ENCODE results near the gene ANAPC4. TPM values are rescaled to one million over a fixed set of nuclear protein-coding genes. Genes with fewer than 3 reads are reported as not detected.
A peak's percentile ranks its signal among the peaks of the same experiment; 100 is the strongest.
"Not testable (repeated sequence)": the region's sequence is repeated elsewhere in the genome, so short reads cannot be mapped to it uniquely, and the experiment has no call there.

ANAPC4 gene, protein sequence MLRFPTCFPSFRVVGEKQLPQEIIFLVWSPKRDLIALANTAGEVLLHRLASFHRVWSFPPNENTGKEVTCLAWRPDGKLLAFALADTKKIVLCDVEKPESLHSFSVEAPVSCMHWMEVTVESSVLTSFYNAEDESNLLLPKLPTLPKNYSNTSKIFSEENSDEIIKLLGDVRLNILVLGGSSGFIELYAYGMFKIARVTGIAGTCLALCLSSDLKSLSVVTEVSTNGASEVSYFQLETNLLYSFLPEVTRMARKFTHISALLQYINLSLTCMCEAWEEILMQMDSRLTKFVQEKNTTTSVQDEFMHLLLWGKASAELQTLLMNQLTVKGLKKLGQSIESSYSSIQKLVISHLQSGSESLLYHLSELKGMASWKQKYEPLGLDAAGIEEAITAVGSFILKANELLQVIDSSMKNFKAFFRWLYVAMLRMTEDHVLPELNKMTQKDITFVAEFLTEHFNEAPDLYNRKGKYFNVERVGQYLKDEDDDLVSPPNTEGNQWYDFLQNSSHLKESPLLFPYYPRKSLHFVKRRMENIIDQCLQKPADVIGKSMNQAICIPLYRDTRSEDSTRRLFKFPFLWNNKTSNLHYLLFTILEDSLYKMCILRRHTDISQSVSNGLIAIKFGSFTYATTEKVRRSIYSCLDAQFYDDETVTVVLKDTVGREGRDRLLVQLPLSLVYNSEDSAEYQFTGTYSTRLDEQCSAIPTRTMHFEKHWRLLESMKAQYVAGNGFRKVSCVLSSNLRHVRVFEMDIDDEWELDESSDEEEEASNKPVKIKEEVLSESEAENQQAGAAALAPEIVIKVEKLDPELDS
- 10 to 100 TPM; 37.5 to 47.9 TPM for total RNA-seq

GRCh38 chr4:25376754-25377571 lies at the start of gene ANAPC4:
TSS of gene ANAPC4 (plus strand) at chr4:25377263. CDS start at chr4:25377428, 165 bp downstream.
- H3K27me3 Mint-ChIP-seq, result no peaks in the 10 kb centered on the region
- ChIA-PET CTCF (interaction anchor here (1.2 to 3.8 kb wide), 3 partner anchors 9 to 65 kb away, joined by 3 to 14 read pairs (median 6); partner anchors contain the start of gene ZCCHC4), POLR2A (no interaction called here)
- peaks cover 20% of the 10 kb centered on the region for H3K4me1 Mint-ChIP-seq
- peaks cover 11% of the 10 kb centered on the region for H3K36me3 Mint-ChIP-seq (ENCODE audit: low read depth)
- H3K27ac Mint-ChIP-seq, result peak within 1 kb of the TSS; percentile 84
- DNase-seq, result peak; percentile 98
- no peak within 1 kb of the TSS for H3K4me3 Mint-ChIP-seq
- H3K9me3 Mint-ChIP-seq, result no peaks in the 10 kb centered on the region

DNA sequence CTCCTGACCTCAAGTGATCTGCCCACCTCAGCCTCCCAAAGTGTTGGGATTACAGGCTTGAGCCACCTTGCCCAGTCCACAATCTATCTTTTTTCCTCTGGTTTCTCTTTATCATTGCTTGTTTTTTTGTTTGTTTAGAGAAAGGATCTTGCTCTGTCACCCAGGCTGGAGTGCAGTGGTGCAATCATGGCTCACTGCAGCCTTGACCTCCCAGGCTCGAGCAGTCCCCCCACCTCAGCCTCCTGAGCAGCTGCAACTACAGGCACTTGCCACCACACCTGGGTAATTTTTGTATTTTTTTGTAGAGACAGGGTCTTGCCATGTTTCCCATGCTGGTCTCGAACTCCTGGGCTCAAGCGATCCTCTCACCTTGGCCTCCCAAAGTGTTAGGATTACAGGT lies 48.6 kb upstream of the ANAPC4 start:
- not testable (repeated sequence) for H3K9me3 Mint-ChIP-seq, H3K27ac Mint-ChIP-seq

DNA sequence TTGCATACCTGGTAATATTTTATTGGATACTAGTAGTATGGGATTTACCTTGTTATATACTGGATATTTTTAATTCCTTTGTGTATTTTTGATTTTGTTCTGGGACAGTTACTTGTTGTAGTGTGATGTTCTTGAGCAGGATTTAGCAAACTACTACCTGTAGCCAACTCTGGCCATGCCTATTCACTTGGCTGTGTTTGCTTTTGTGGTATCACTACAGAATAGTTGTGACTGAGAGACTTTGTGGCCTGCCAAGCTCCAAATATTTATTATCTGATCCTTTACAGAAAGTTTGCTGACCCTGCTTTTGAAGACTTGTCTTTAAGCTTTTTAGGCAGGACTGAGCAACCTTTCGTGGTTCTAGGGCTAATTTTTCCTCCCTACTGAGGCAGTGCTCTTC lies 46.7 kb upstream of the ANAPC4 start:
- ChIA-PET CTCF (interaction anchor here (1.4 to 4.4 kb wide), 4 partner anchors 11 to 1000 kb away, joined by 3 to 63 read pairs (median 4); partner anchors contain the start of gene ZCCHC4), POLR2A (no interaction called here)
- Mint-ChIP-seq H3K36me3 (ENCODE audit: low read depth) (peaks cover 4% of the 10 kb centered on the region), H3K9me3 (no peaks in the 10 kb centered on the region), H3K4me1 (peaks cover 17% of the 10 kb centered on the region), H3K4me3 (no peak overlapping the region), H3K27ac (peak overlapping the region; percentile 57), H3K27me3 (no peaks in the 10 kb centered on the region)
- no peak for DNase-seq

More for the DNA sequence above, 48.6 kb upstream of the ANAPC4 start:
- CTCF ChIA-PET, result interaction anchor here (1.9 to 4.4 kb wide), 2 partner anchors 16 kb away, joined by 10 to 63 read pairs; partner anchors contain the start of gene ZCCHC4
- peaks cover 17% of the 10 kb centered on the region for H3K4me1 Mint-ChIP-seq
- H3K4me3 Mint-ChIP-seq; H3K27me3 Mint-ChIP-seq; DNase-seq; H3K36me3 Mint-ChIP-seq (ENCODE audit: low read depth); POLR2A ChIA-PET: not testable (repeated sequence)

DNA sequence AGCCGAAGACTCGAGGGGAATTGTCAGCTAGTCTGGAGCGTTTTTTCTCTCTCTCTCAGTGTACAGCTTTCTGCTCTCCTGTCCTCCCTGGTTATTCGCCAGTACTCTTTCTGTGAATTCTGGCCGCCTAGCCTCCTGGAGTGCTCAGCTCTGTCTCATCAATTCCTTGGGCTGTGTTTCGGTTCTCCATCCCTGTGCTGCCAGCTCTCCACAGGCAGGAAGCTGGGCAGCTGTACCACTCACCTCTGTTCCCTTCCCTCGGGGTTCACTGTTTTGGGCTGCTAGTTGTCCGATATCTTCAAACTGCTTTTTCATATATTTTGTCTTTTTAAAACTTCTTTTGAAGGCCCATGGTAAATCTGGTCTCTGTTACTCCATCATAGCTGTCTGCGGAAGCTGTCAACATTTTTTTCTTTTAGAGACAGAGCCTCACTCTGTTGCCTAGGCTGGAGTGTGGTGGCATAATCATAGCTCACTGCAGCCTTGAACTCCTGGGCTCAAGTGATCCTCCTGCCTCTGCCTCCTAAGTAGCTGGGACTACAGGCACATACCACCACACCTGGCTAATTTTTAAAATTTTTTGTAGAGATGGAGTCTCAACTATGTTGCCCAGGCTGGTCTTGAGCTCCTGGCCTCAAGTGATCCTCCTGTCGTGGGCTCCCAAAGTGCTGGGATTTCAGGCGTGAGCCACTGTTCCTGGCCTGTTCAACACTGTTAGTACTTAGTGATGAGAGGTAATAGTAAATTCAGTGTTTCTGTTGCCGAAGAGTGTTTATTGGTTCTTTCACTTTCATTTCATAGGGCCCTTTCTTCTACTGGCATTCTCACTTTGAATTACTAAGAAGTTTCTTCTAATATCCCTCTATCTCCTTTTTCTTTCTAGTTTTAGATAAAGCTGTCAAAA lies 45.9 kb upstream of the ANAPC4 start:
- Mint-ChIP-seq H3K27ac (peak overlapping the region; percentile 98), H3K9me3 (no peaks in the 10 kb centered on the region), H3K36me3 (ENCODE audit: low read depth) (peaks cover 4% of the 10 kb centered on the region), H3K27me3 (no peaks in the 10 kb centered on the region), H3K4me3 (peak overlapping the region; percentile 79), H3K4me1 (peaks cover 17% of the 10 kb centered on the region)
- DNase-seq, result no peak
- CTCF ChIA-PET, result interaction anchor here (0.6 to 4.4 kb wide), 5 partner anchors 10 to 999 kb away, joined by 3 to 63 read pairs (median 3); partner anchors contain the start of gene ZCCHC4
- POLR2A ChIA-PET, result no interaction called here

GRCh38 chr4:25343671-25344070 lies 33.4 kb upstream of the ANAPC4 start:
- H3K36me3 Mint-ChIP-seq (ENCODE audit: low read depth), result peaks cover 9% of the 10 kb centered on the region
- H3K4me3 Mint-ChIP-seq, result no peak overlapping the region
- CTCF ChIA-PET, result no interaction called here
- POLR2A ChIA-PET, result no interaction called here
- H3K27ac Mint-ChIP-seq, result no peak overlapping the region
- no peaks in the 10 kb centered on the region for H3K27me3 Mint-ChIP-seq
- DNase-seq, result no peak
- peaks cover 4% of the 10 kb centered on the region for H3K4me1 Mint-ChIP-seq
- H3K9me3 Mint-ChIP-seq, result no peaks in the 10 kb centered on the region

- no peaks in the 10 kb centered on the region for H3K9me3 Mint-ChIP-seq
- peaks cover 4% of the 10 kb centered on the region for H3K4me1 Mint-ChIP-seq
- ChIA-PET POLR2A (no interaction called here), CTCF (interaction anchor here (1.2 to 1.9 kb wide), 2 partner anchors 12 to 33 kb away, joined by 3 to 8 read pairs; partner anchors contain the start of gene ZCCHC4)
- no peak overlapping the region for H3K4me3 Mint-ChIP-seq
- no peaks in the 10 kb centered on the region for H3K27me3 Mint-ChIP-seq
- peaks cover 9% of the 10 kb centered on the region for H3K36me3 Mint-ChIP-seq (ENCODE audit: low read depth)
- no peak overlapping the region for H3K27ac Mint-ChIP-seq
- DNase-seq, result no peak
These were observed 31.3 kb upstream of the ANAPC4 start for GRCh38 chr4:25345744-25346143.

- DNase-seq, result no peak
- Mint-ChIP-seq H3K9me3 (no peaks in the 10 kb centered on the region), H3K4me1 (peaks cover 4% of the 10 kb centered on the region), H3K27me3 (no peaks in the 10 kb centered on the region), H3K36me3 (ENCODE audit: low read depth) (peaks cover 3% of the 10 kb centered on the region), H3K4me3 (no peak overlapping the region), H3K27ac (no peak overlapping the region)
- ChIA-PET CTCF (interaction anchor here (1.6 to 1.9 kb wide), 2 partner anchors 10 to 34 kb away, joined by 4 to 8 read pairs; partner anchors contain the start of gene ZCCHC4), POLR2A (no interaction called here)
These were observed 30.1 kb upstream of the ANAPC4 start for GRCh38 chr4:25346913-25347312.

GRCh38 chr4:25347473-25347872 lies 29.6 kb upstream of the ANAPC4 start:
- H3K4me3 Mint-ChIP-seq, result no peak overlapping the region
- no peaks in the 10 kb centered on the region for H3K27me3 Mint-ChIP-seq
- peaks cover 4% of the 10 kb centered on the region for H3K4me1 Mint-ChIP-seq
- H3K27ac Mint-ChIP-seq, result no peak overlapping the region
- no peak for DNase-seq
- CTCF ChIA-PET, result interaction anchor here (0.6 to 1.6 kb wide), 2 partner anchors 10 to 32 kb away, joined by 3 to 4 read pairs; no protein-coding TSS in a partner anchor
- H3K9me3 Mint-ChIP-seq, result no peaks in the 10 kb centered on the region
- peaks cover 3% of the 10 kb centered on the region for H3K36me3 Mint-ChIP-seq (ENCODE audit: low read depth)
- POLR2A ChIA-PET, result no interaction called here

DNA sequence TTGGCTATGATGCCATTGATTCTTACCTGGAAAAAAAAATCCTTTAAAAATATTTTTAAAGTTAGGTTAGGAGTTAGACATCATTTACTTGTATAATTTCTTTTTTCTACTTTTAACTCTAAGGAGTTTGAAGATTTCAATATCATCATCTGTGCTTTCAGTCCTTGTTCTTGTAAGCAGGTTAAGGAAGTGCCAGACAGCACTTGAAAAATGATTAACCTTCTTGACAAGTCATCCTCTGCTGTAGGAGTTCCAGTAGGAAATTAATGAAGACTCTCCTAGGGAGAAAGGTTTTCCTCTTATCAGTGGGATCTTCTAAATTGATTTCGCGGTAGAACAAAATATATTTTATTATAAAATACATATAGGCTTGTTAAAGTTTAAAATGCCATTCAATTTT lies 29.1 kb upstream of the ANAPC4 start:
- Mint-ChIP-seq H3K4me3 (no peak overlapping the region), H3K4me1 (peaks cover 4% of the 10 kb centered on the region), H3K36me3 (ENCODE audit: low read depth) (peaks cover 3% of the 10 kb centered on the region), H3K27me3 (no peaks in the 10 kb centered on the region), H3K9me3 (no peaks in the 10 kb centered on the region), H3K27ac (no peak overlapping the region)
- no peak for DNase-seq
- CTCF ChIA-PET, result interaction anchor here (0.6 kb wide), 1 partner anchor 31 kb away, joined by 3 read pairs; no protein-coding TSS in a partner anchor
- POLR2A ChIA-PET, result no interaction called here

GRCh38 chr4:25350561-25350960 lies 26.5 kb upstream of the ANAPC4 start:
- Mint-ChIP-seq H3K9me3 (no peaks in the 10 kb centered on the region), H3K4me3 (no peak overlapping the region), H3K36me3 (ENCODE audit: low read depth) (peaks cover 2% of the 10 kb centered on the region), H3K27ac (no peak overlapping the region), H3K27me3 (no peaks in the 10 kb centered on the region), H3K4me1 (peaks cover 4% of the 10 kb centered on the region)
- ChIA-PET POLR2A (no interaction called here), CTCF (interaction anchor here (1.4 to 2.3 kb wide), 2 partner anchors 16 to 38 kb away, joined by 7 to 10 read pairs; partner anchors contain the start of gene ZCCHC4)
- DNase-seq, result no peak

DNA sequence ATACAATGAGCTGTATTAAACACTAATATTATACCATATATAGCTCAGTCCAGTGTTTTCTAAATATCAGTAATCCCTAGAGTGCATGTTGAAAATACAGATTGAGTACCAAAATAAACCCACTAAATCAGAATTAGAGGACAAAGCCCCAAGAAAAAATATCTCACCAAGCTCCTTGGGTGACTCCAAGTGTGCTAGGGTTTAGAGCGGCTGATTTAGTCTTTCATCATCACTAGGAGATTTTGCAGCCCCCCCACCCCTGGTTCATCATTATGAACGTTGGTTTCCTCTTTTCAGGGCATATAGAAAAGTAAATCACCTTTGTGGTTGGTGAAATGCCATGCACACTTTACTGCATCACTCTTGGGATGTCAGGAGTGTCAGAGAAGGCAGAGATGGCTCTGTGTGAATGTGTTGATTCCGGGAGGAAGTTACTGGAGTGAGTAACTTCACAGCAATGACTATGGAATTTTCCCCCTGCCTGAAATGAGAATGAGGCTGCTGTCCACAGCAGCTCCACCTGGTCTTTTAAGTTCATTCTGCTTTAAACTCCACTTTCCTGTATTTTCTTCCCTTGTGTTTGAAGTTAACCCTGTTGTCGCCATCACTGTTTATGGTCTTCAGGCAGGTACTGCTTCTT lies 25.2 kb upstream of the ANAPC4 start:
- H3K27me3 Mint-ChIP-seq, result no peaks in the 10 kb centered on the region
- ChIA-PET CTCF (interaction anchor here (2.3 kb wide), 2 partner anchors 15 to 39 kb away, joined by 10 to 11 read pairs; partner anchors contain the start of gene ZCCHC4), POLR2A (no interaction called here)
- no peaks in the 10 kb centered on the region for H3K9me3 Mint-ChIP-seq
- H3K4me1 Mint-ChIP-seq, result peaks cover under 1% of the 10 kb centered on the region
- H3K27ac Mint-ChIP-seq, result no peak overlapping the region
- peaks cover 4% of the 10 kb centered on the region for H3K36me3 Mint-ChIP-seq (ENCODE audit: low read depth)
- no peak for DNase-seq
- no peak overlapping the region for H3K4me3 Mint-ChIP-seq
